PC-3 (cell line): ENCODE results near the gene PDSS1. TPM values are rescaled to one million over a fixed set of nuclear protein-coding genes. Genes with fewer than 3 reads are reported as not detected.
A peak's percentile ranks its signal among the peaks of the same experiment; 100 is the strongest.

ENCODE experiments used
- ATAC-seq: fragments of 200-7000 bp; cut with Tn5 transposase; 2 replicates; pipeline ENCODE4 v1.9.1; 2020; ENCODE audit warnings: mild to moderate bottlenecking, moderate library complexity
- BruUV-seq: library from RNA; stranded (reverse); fragments of 400-500 nt; replicated peaks from 2 replicates; lab custom pipeline; 2021; lab: Mats Ljungman, UMichigan
- CTCF ChIA-PET: fragments of 300-600 bp; sonication (Branson Sonifier 250); formaldehyde crosslinking; loops from one replicate; lab custom pipeline; 2022; ENCODE audit warnings: antibody characterized with exemption; lab: Charles Lee
- POLR2A ChIA-PET: fragments of 300-600 bp; sonication (Branson Sonifier 250); formaldehyde crosslinking; loops from one replicate; lab custom pipeline; 2022; ENCODE audit warnings: antibody characterized with exemption; ENCODE audit not compliant: unreplicated experiment; lab: Charles Lee
- DNase-seq: peaks from one replicate; pipeline ENCODE4 v3.0.0-alpha.2; 2015
- H2AFZ ChIP-seq: fragments of 300-600 bp; sonication (generic); 2 replicates; pipeline ENCODE4 v1.6.0; 2016; ENCODE audit warnings: antibody characterized with exemption, low read length
- H3F3A ChIP-seq: fragments of 300-600 bp; sonication (generic); one replicate; pipeline ENCODE4 v1.6.0; 2017; ENCODE audit warnings: antibody characterized with exemption, low read length, control low read depth, mild to moderate bottlenecking; ENCODE audit not compliant: unreplicated experiment
- H3K27ac ChIP-seq: fragments of 300-600 bp; sonication (generic); 2 replicates; pipeline ENCODE4 v1.5.1; 2016; ENCODE audit warnings: mild to moderate bottlenecking, low read length
- H3K27me3 ChIP-seq: fragments of 300-600 bp; sonication (generic); 2 replicates; pipeline ENCODE4 v1.6.1; 2016; ENCODE audit warnings: low read length, mixed read lengths
- H3K36me3 ChIP-seq: fragments of 300-600 bp; sonication (generic); 2 replicates; pipeline ENCODE4 v1.6.1; 2016; ENCODE audit warnings: low read depth, mixed run types, low read length, mixed read lengths
- H3K4me1 ChIP-seq: fragments of 300-600 bp; sonication (generic); 2 replicates; pipeline ENCODE4 v1.5.1; 2016; ENCODE audit warnings: low read length; ENCODE audit not compliant: insufficient read depth
- H3K4me2 ChIP-seq: fragments of 300-600 bp; sonication (generic); 2 replicates; pipeline ENCODE4 v1.6.0; 2016; ENCODE audit warnings: low read length
- H3K4me3 ChIP-seq: fragments of 300-600 bp; sonication (generic); 2 replicates; pipeline ENCODE4 v1.5.1; 2016; ENCODE audit warnings: mild to moderate bottlenecking, low read length, mixed read lengths
- H3K79me2 ChIP-seq: fragments of 300-600 bp; sonication (generic); 2 replicates; pipeline ENCODE4 v1.6.1; 2017; ENCODE audit warnings: low read length, mixed read lengths
- H3K9ac ChIP-seq: fragments of 300-600 bp; sonication (generic); 2 replicates; pipeline ENCODE4 v1.6.0; 2016; ENCODE audit warnings: mild to moderate bottlenecking, low read length
- H3K9me2 ChIP-seq: fragments of 300-600 bp; sonication (generic); replicated peaks from 2 replicates; pipeline ENCODE4 v1.6.1; 2016; ENCODE audit warnings: mixed run types, low read length, mixed read lengths
- H3K9me3 ChIP-seq: fragments of 300-600 bp; sonication (generic); 2 replicates; pipeline ENCODE4 v1.6.1; 2016; ENCODE audit warnings: low read length, mixed read lengths
- H4K20me1 ChIP-seq: fragments of 300-600 bp; sonication (generic); 2 replicates; pipeline ENCODE4 v1.6.1; 2016; ENCODE audit warnings: low read length, mixed read lengths
- EZH2 ChIP-seq: fragments of 300-600 bp; sonication (generic); IDR thresholded peaks from one replicate; pipeline ENCODE4 v1.6.1; 2017; ENCODE audit warnings: antibody characterized with exemption, mild to moderate bottlenecking, low read length; ENCODE audit not compliant: unreplicated experiment
- EZH2phosphoT487 ChIP-seq: fragments of 300-600 bp; sonication (generic); IDR thresholded peaks from 2 replicates; pipeline ENCODE4 v1.6.1; 2018; ENCODE audit warnings: mild to moderate bottlenecking, antibody characterized with exemption, low read length, borderline replicate concordance
- intact Hi-C: fragments of 100-400 bp; cut with micrococcal nuclease; formaldehyde crosslinking; loops from 2 replicates; pipeline ENCODE4 v1.9.0; 2023
- total RNA-seq: library from RNA; depleted of rRNA; stranded (reverse); fragments of >200 nt; gene quantifications from 2 replicates; pipeline ENCODE4 v1.2.3, GENCODE V29; 2014
- TF ChIP-seq, protein P1 (sequence below): fragments of 300-600 bp; sonication (generic); conservative IDR thresholded peaks from 2 replicates; pipeline ENCODE4 v1.5.1; 2017; ENCODE audit warnings: antibody characterized with exemption, low read depth, mild to moderate bottlenecking, low read length

Gene PDSS1
- total RNA-seq, 1 experiment from 2014 or later, result 16.8 TPM

DNA sequence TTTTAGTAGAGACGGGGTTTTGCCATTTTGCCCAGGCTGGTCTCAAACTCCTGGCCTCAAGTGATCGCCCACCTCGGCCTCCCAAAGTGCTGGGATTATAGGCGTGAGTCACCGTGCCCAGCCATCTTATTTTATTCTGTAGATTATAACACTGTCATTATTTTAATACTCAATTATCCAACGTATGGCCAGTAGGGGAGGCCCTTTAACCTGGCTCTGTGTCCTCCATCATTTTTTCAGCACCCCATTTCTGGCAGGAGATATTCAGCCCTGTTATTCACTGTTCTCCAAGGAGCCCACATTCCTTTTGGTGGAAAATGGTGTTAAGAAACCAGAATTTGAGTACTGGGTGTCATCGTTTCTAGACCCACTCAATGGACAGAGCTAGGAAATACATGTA, 31.5 kb downstream of the PDSS1 start:
- POLR2A ChIA-PET, result no interaction called here
- no peak for TF ChIP-seq EZH2
- TF ChIP-seq, protein P1, sequence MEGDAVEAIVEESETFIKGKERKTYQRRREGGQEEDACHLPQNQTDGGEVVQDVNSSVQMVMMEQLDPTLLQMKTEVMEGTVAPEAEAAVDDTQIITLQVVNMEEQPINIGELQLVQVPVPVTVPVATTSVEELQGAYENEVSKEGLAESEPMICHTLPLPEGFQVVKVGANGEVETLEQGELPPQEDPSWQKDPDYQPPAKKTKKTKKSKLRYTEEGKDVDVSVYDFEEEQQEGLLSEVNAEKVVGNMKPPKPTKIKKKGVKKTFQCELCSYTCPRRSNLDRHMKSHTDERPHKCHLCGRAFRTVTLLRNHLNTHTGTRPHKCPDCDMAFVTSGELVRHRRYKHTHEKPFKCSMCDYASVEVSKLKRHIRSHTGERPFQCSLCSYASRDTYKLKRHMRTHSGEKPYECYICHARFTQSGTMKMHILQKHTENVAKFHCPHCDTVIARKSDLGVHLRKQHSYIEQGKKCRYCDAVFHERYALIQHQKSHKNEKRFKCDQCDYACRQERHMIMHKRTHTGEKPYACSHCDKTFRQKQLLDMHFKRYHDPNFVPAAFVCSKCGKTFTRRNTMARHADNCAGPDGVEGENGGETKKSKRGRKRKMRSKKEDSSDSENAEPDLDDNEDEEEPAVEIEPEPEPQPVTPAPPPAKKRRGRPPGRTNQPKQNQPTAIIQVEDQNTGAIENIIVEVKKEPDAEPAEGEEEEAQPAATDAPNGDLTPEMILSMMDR, result peak; percentile 33; the same call in 1 of the 2 replicates
- no peak for TF ChIP-seq EZH2phosphoT487
- Histone ChIP-seq H3K27ac (peak overlapping the region; percentile 43; the same call in 1 of the 2 replicates), H3K9ac (no peak overlapping the region), H3K79me2 (no peaks in the 10 kb centered on the region), H3F3A (peaks cover 4% of the 10 kb centered on the region), H3K4me2 (no peak overlapping the region), H3K4me1 (peaks cover 11% of the 10 kb centered on the region; the same call in 1 of the 2 replicates), H4K20me1 (0 out of 2 replicates have a peak, but pooled peaks cover 3% of the 10 kb centered on the region), H3K27me3 (no peaks in the 10 kb centered on the region), H3K9me2 (no peaks in the 10 kb centered on the region), H3K36me3 (peaks cover 11% of the 10 kb centered on the region; the same call in 1 of the 2 replicates), H3K9me3 (no peaks in the 10 kb centered on the region), H3K4me3 (no peak overlapping the region), H2AFZ (no peak overlapping the region)
- BruUV-seq, result no TSS peak
- CTCF ChIA-PET, result no interaction called here
- intact Hi-C loops, result no loop called here
- DNase-seq (no peak), ATAC-seq (no peak)

DNA sequence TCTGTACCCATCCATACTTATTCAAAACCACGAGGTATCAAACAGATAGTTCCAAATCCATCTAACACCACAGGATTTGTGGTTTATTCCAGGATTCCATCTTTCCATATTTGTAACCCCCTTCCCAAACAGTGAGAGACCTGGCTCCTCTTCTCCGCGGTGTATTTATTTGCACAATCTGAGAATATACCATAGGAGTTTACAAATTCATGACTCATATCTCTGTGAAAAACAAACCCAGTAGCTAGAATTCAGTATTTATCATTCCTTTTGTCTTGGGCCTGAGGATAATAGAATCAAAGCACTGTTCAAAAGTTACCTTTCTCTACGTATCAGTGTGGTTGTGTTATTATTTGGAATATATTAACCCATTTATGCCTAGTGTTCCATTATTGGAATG, 31.9 kb downstream of the PDSS1 start:
- Histone ChIP-seq H3F3A (peaks cover 4% of the 10 kb centered on the region), H3K4me1 (peaks cover 11% of the 10 kb centered on the region; the same call in 1 of the 2 replicates), H3K4me2 (no peak overlapping the region), H3K27me3 (no peaks in the 10 kb centered on the region), H3K36me3 (peaks cover 11% of the 10 kb centered on the region; the same call in 1 of the 2 replicates), H4K20me1 (0 out of 2 replicates have a peak, but pooled peaks cover 3% of the 10 kb centered on the region), H3K27ac (peak overlapping the region; percentile 43; the same call in 1 of the 2 replicates), H3K9me3 (no peaks in the 10 kb centered on the region), H2AFZ (no peak overlapping the region), H3K9ac (no peak overlapping the region), H3K9me2 (no peaks in the 10 kb centered on the region), H3K79me2 (no peaks in the 10 kb centered on the region), H3K4me3 (no peak overlapping the region)
- ATAC-seq, result peak; percentile 66
- no TSS peak for BruUV-seq
- DNase-seq, result peak; percentile 5
- intact Hi-C loops, result no loop called here
- CTCF ChIA-PET, result interaction anchor here (0.5 kb wide), 1 partner anchor 1686 kb away, joined by 3 read pairs; no protein-coding TSS in a partner anchor
- TF ChIP-seq EZH2, result no peak
- TF ChIP-seq, protein P1, result no peak
- TF ChIP-seq EZH2phosphoT487, result no peak
- POLR2A ChIA-PET, result no interaction called here

DNA sequence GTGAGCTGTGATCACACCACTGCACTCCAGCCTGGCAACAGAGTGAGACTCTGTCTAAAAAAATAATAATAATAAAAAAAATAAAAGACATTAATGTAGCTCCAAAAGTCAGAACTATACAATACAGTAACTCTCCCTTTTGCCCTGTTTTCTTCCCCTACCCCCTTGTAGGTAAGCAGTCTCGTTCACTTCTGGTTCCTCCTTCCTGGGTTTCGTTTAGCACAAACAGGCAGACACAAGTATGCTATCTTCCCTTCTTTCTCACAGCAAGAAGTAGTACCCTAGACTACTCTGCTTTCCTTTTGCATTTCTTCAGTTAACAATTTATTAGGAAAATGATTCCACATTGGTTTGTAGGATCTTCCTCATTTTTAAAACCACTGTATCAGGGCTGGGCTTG, 33.1 kb downstream of the PDSS1 start:
- intact Hi-C loops, result no loop called here
- ChIA-PET CTCF (no interaction called here), POLR2A (no interaction called here)
- H3K27ac ChIP-seq, result no peak overlapping the region
- H3K9ac ChIP-seq, result no peak overlapping the region
- H3K4me1 ChIP-seq, result peaks cover 11% of the 10 kb centered on the region; the same call in 1 of the 2 replicates
- no peaks in the 10 kb centered on the region for H3K9me2 ChIP-seq
- TF ChIP-seq, protein P1, result no peak
- TF ChIP-seq EZH2phosphoT487, result no peak
- TF ChIP-seq EZH2, result no peak
- no peaks in the 10 kb centered on the region for H3K9me3 ChIP-seq
- no peak overlapping the region for H3K4me3 ChIP-seq
- H2AFZ ChIP-seq, result no peak overlapping the region
- ATAC-seq, result no peak
- no peaks in the 10 kb centered on the region for H3K27me3 ChIP-seq
- no peak for DNase-seq
- H3F3A ChIP-seq, result peaks cover 2% of the 10 kb centered on the region
- H3K79me2 ChIP-seq, result no peaks in the 10 kb centered on the region
- BruUV-seq, result no TSS peak
- H3K4me2 ChIP-seq, result no peak overlapping the region
- H3K36me3 ChIP-seq, result peaks cover 7% of the 10 kb centered on the region
- 0 out of 2 replicates have a peak, but pooled peaks cover 3% of the 10 kb centered on the region for H4K20me1 ChIP-seq
